H1 (cell line): ENCODE measurements around the gene SERPING1. TPM values are rescaled to one million over a fixed set of nuclear protein-coding genes. Genes with fewer than 3 reads are reported as not detected.

Source experiments
- CTCF ChIA-PET: fragments of 300-600 bp; sonication (Branson Sonifier 250); formaldehyde crosslinking; loops from one replicate; lab custom pipeline; 2021; ENCODE audit not compliant: partially characterized antibody; lab: Charles Lee
- POLR2A ChIA-PET: fragments of 300-600 bp; sonication (Branson Sonifier 250); formaldehyde crosslinking; loops from one replicate; lab custom pipeline; 2021; ENCODE audit warnings: inconsistent platforms; ENCODE audit not compliant: partially characterized antibody; lab: Charles Lee
- DNase-seq, 2 experiments: peaks; one replicate each; pipeline versions ENCODE4 v3.0.0 to v3.0.0-alpha.2; 2010 to 2022; ENCODE audit warnings: low spot score in 2 of 2, low read depth in 1 of 2, mixed read lengths in 1 of 2
- FAIRE-seq: peaks from 2 replicates; lab custom pipeline; 2011; peaks lifted over from hg19 to GRCh38; lab: Jason Lieb, UNC
- H2AFZ ChIP-seq: 2 replicates; pipeline ENCODE4 v1.8.1; 2012; ENCODE audit warnings: low read length, inconsistent platforms
- H2AK5ac ChIP-seq: 2 replicates; pipeline ENCODE4 v1.6.1; 2013; ENCODE audit warnings: low read depth, low read length
- H2BK120ac ChIP-seq: replicated peaks from 2 replicates; pipeline ENCODE3; 2013; ENCODE audit warnings: low read depth, low read length, inconsistent platforms
- H2BK12ac ChIP-seq: 2 replicates; pipeline ENCODE4 v1.6.1; 2013; ENCODE audit warnings: low read depth, low read length
- H2BK15ac ChIP-seq: 2 replicates; pipeline ENCODE4 v1.6.1; 2013; ENCODE audit warnings: low read length
- H2BK20ac ChIP-seq: 2 replicates; pipeline ENCODE4 v1.6.1; 2013; ENCODE audit warnings: low read length
- H2BK5ac ChIP-seq: 2 replicates; pipeline ENCODE4 v1.6.1; 2013; ENCODE audit warnings: low read depth, low read length
- H3K14ac ChIP-seq: 2 replicates; pipeline ENCODE4 v1.6.1; 2013; ENCODE audit warnings: inconsistent platforms; ENCODE audit not compliant: insufficient read length
- H3K18ac ChIP-seq: 2 replicates; pipeline ENCODE4 v1.6.1; 2013; ENCODE audit warnings: low read length; ENCODE audit errors: extremely low read depth
- H3K23ac ChIP-seq: 2 replicates; pipeline ENCODE4 v1.6.1; 2013; ENCODE audit warnings: inconsistent platforms; ENCODE audit not compliant: insufficient read length
- H3K23me2 ChIP-seq: 2 replicates; pipeline ENCODE4 v1.6.1; 2013; ENCODE audit warnings: low read depth, low read length
- H3K27ac ChIP-seq: 2 replicates; pipeline ENCODE4 v1.6.1; 2011; ENCODE audit warnings: low read depth, low read length, inconsistent platforms
- H3K27me3 ChIP-seq, 4 experiments: replicated peaks in 1 of 4; 1 replicate in 1 of 4; 2 replicates in 3 of 4; pipeline versions ENCODE4 v1.6.1 to v1.8.1; 2011 to 2013; ENCODE audit warnings: low read length in 3 of 4, mild to moderate bottlenecking in 3 of 4, inconsistent platforms in 2 of 4, mixed read lengths in 2 of 4, moderate library complexity in 1 of 4; ENCODE audit not compliant: control insufficient read depth in 3 of 4, insufficient read depth in 3 of 4; ENCODE audit errors: extremely low read depth in 1 of 4
- H3K36me3 ChIP-seq, 4 experiments: 2 replicates each; pipeline versions ENCODE4 v1.6.1 to v1.8.1; 2011 to 2013; ENCODE audit warnings: mild to moderate bottlenecking in 4 of 4, low read length in 3 of 4, moderate library complexity in 2 of 4, control low read depth in 1 of 4, inconsistent platforms in 1 of 4; ENCODE audit not compliant: insufficient read depth in 4 of 4, control insufficient read depth in 2 of 4
- H3K4ac ChIP-seq: replicated peaks from 2 replicates; pipeline ENCODE3; 2013; ENCODE audit warnings: low read length, low read depth, mixed read lengths, inconsistent platforms; ENCODE audit not compliant: insufficient read length
- H3K4me1 ChIP-seq, 4 experiments: replicated peaks in 1 of 4; 1 replicate in 1 of 4; 2 replicates in 3 of 4; pipeline versions ENCODE4 v1.6.1 to v1.8.1; 2011 to 2013; ENCODE audit warnings: low read length in 3 of 4, inconsistent platforms in 2 of 4, mixed read lengths in 1 of 4; ENCODE audit not compliant: insufficient read depth in 4 of 4, control insufficient read depth in 3 of 4
- H3K4me2 ChIP-seq, 2 experiments: 2 replicates each; pipeline versions ENCODE4 v1.6.1 to v1.8.1; 2011 to 2013; ENCODE audit warnings: low read depth in 2 of 2, low read length in 2 of 2, control low read depth in 1 of 2, inconsistent platforms in 1 of 2, mild to moderate bottlenecking in 1 of 2; ENCODE audit not compliant: insufficient read depth in 1 of 2
- H3K4me3 ChIP-seq, 4 experiments: fragments of 200-600, 300-600 bp in 1 of 4; sonication (generic), shearing (Covaris generic), sonication (Bioruptor Twin) in 1 of 4; 2 replicates each; pipeline versions ENCODE4 v1.5.1 to v1.8.1; 2011 to 2016; ENCODE audit warnings: low read length in 4 of 4, low read depth in 3 of 4, control low read depth in 2 of 4, inconsistent platforms in 2 of 4, mild to moderate bottlenecking in 2 of 4, mixed read lengths in 1 of 4, moderate library complexity in 1 of 4; ENCODE audit not compliant: insufficient read depth in 2 of 4; ENCODE audit errors: extremely low read depth in 1 of 4
- H3K56ac ChIP-seq: replicated peaks from 2 replicates; pipeline ENCODE3; 2013; ENCODE audit warnings: low read depth, mild to moderate bottlenecking, mixed read lengths, low read length, inconsistent platforms; ENCODE audit not compliant: insufficient read length
- H3K79me1 ChIP-seq: 2 replicates; pipeline ENCODE4 v1.6.1; 2013; ENCODE audit warnings: low read depth, low read length, control low read depth
- H3K79me2 ChIP-seq, 2 experiments: 2 replicates each; pipeline versions ENCODE4 v1.6.1 to v1.8.1; 2012 to 2013; ENCODE audit warnings: low read length in 2 of 2, mild to moderate bottlenecking in 2 of 2, inconsistent platforms in 1 of 2; ENCODE audit not compliant: insufficient read depth in 2 of 2, control insufficient read depth in 1 of 2
- H3K9ac ChIP-seq, 4 experiments: replicated peaks in 1 of 4; 1 replicate in 1 of 4; 2 replicates in 3 of 4; pipeline versions ENCODE4 v1.6.1 to v1.8.1; 2011 to 2013; ENCODE audit warnings: low read depth in 3 of 4, low read length in 3 of 4, control low read depth in 2 of 4, mild to moderate bottlenecking in 2 of 4, moderate library complexity in 2 of 4, inconsistent platforms in 1 of 4; ENCODE audit errors: extremely low read depth in 1 of 4
- H3K9me3 ChIP-seq, 2 experiments: 2 replicates each; pipeline versions ENCODE4 v1.6.1 to v1.8.1; 2012 to 2013; ENCODE audit warnings: mild to moderate bottlenecking in 2 of 2, moderate library complexity in 2 of 2, control low read depth in 1 of 2, inconsistent platforms in 1 of 2, low read depth in 1 of 2, low read length in 1 of 2, mixed read lengths in 1 of 2; ENCODE audit not compliant: insufficient read depth in 2 of 2
- H4K20me1 ChIP-seq, 2 experiments: replicated peaks in 1 of 2; 2 replicates each; pipeline versions ENCODE3 to v1.8.1; 2011 to 2013; ENCODE audit warnings: inconsistent platforms in 2 of 2, low read length in 2 of 2, mild to moderate bottlenecking in 1 of 2; ENCODE audit not compliant: insufficient read depth in 2 of 2, control insufficient read depth in 1 of 2
- H4K5ac ChIP-seq: 2 replicates; pipeline ENCODE4 v1.6.1; 2013; ENCODE audit warnings: low read length, low read depth, mixed read lengths, inconsistent platforms; ENCODE audit not compliant: insufficient read length
- H4K8ac ChIP-seq: 2 replicates; pipeline ENCODE4 v1.8.0; 2013; ENCODE audit warnings: mild to moderate bottlenecking, moderate library complexity, low read length, inconsistent platforms; ENCODE audit not compliant: insufficient read depth; ENCODE audit errors: extremely low read depth
- H4K91ac ChIP-seq: replicated peaks from 2 replicates; pipeline ENCODE3; 2013; ENCODE audit warnings: low read length, mixed read lengths, inconsistent platforms; ENCODE audit not compliant: insufficient read length
- BRCA1 ChIP-seq: IDR thresholded peaks from 2 replicates; pipeline ENCODE4 v1.6.1; 2012; ENCODE audit warnings: low read depth, low read length, improper control_type of control experiment
- E2F6 ChIP-seq: IDR thresholded peaks from 2 replicates; pipeline ENCODE4 v1.6.1; 2012; ENCODE audit warnings: inconsistent platforms
- EP300 ChIP-seq, 2 experiments: IDR thresholded peaks; 1 replicate in 1 of 2; 2 replicates in 1 of 2; pipeline ENCODE4 v1.6.1; 2011 to 2012; ENCODE audit warnings: low read depth in 2 of 2, low read length in 2 of 2, mild to moderate bottlenecking in 2 of 2, borderline replicate concordance in 1 of 2, inconsistent platforms in 1 of 2, moderate library complexity in 1 of 2
- HDAC2 ChIP-seq, 2 experiments: fragments of 300-600 bp in 1 of 2; sonication (generic) in 1 of 2; IDR thresholded peaks; 2 replicates each; pipeline ENCODE4 v1.6.1; 2011 to 2012; ENCODE audit warnings: low read depth in 2 of 2, low read length in 2 of 2, mild to moderate bottlenecking in 2 of 2, moderate library complexity in 2 of 2, borderline replicate concordance in 1 of 2, inconsistent platforms in 1 of 2
- KDM1A ChIP-seq: fragments of 200-600, 300-600 bp; sonication (generic); IDR thresholded peaks from 2 replicates; pipeline ENCODE4 v1.7.1; 2016; ENCODE audit warnings: mild to moderate bottlenecking, low read length, borderline replicate concordance
- POLR2A ChIP-seq, 2 experiments: IDR thresholded peaks; 1 replicate in 1 of 2; 2 replicates in 1 of 2; pipeline ENCODE4 v1.6.1; 2011; ENCODE audit warnings: low read depth in 2 of 2, low read length in 2 of 2, mild to moderate bottlenecking in 2 of 2; ENCODE audit errors: control extremely low read depth in 1 of 2
- POLR2AphosphoS5 ChIP-seq: IDR thresholded peaks from 2 replicates; pipeline ENCODE4 v1.6.1; 2011; ENCODE audit warnings: low read depth, low read length
- SIN3A ChIP-seq, 2 experiments: IDR thresholded peaks in 1 of 2; conservative IDR thresholded peaks in 1 of 2; 2 replicates each; pipeline ENCODE4 v1.6.1; 2011 to 2012; ENCODE audit warnings: low read length in 2 of 2, improper control_type of control experiment in 1 of 2, low read depth in 1 of 2, mild to moderate bottlenecking in 1 of 2
- WGBS, 2 experiments: shearing (Covaris generic) in 1 of 2; methylation state at CpG; one replicate each; pipeline versions ENCODE4 v1.1.6 to v1.1.7; 2013 to 2015; ENCODE audit warnings: low lambda C conversion rate in 2 of 2, mixed read lengths in 2 of 2, inconsistent platforms in 1 of 2, low coverage in 1 of 2, missing lambda C conversion rate in 1 of 2; ENCODE audit not compliant: insufficient replicate concordance in 2 of 2, insufficient coverage in 1 of 2, insufficient read length in 1 of 2; ENCODE audit errors: extremely low coverage in 1 of 2, missing lambda C conversion rate in 1 of 2; 5-methylcytosine and 5-hydroxymethylcytosine counted together
- polyA plus RNA-seq, 7 experiments: library from polyadenylated mRNA; depleted of rRNA in 3 of 7; stranded (reverse) in 5 of 7; unstranded in 2 of 7; fragments of >200 nt in 5 of 7; fragments of 200-250 nt in 2 of 7; gene quantifications; 1 replicate in 5 of 7; 2 replicates in 1 of 7; 4 replicates in 1 of 7; pipeline versions ENCODE4 v1.2.1 to v1.2.3, GENCODE V29; 2011 to 2013; ENCODE audit warnings: missing spikeins in 2 of 7, mixed read lengths in 2 of 7
- total RNA-seq: library from RNA; stranded (reverse); fragmentation: NEBNext Ultra II Directional; extraction: Animal tissue kit (Norgen Biotek cat#: 25700); gene quantifications from 2 replicates; pipeline ENCODE4 v1.2.1, GENCODE V29; 2021
- TF ChIP-seq, protein P1 (sequence below): IDR thresholded peaks from 2 replicates; pipeline ENCODE4 v1.6.1; 2011; ENCODE audit warnings: low read length, improper control_type of control experiment

Gene SERPING1
- total and polyA plus RNA-seq, 2 of the 8 experiments (the other 6 are each of a cell fraction or from before 2014, with no cell fraction given), result 50.9 to 54.8 TPM

DNA sequence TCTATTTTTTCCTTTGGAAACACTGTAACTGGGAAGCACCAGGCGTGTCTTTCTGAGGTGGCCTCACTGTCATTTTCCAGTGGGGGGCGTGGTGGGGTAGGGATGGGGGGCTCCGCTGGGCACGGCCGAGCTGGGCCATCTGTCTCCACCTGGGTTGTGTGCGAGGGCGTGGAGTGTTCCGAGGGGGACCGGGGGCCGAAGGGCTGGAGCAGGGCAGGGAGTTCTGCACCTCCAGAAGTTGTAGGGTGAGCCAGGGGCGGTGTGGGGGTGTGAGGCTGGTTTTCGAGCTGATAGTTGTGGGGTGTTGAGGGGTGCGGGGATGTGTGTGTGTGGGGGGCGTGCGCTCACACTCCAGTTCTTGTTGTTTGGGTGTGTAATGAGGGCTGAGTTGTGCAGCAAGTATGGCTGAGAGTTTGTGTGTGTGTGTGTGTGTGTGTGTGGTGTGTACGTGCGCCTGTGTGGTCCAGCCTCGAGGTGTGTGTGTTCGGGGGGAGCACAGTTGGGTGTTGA, 41.4 kb downstream of the SERPING1 start:
- CTCF ChIA-PET, result interaction anchor here (0.5 to 14.3 kb wide), 14 partner anchors 10 to 178 kb away, joined by 4 to 357 read pairs (median 14); partner anchors contain the start of genes RTN4RL2, SERPING1, UBE2L6 and YPEL4
- peak overlapping the region; percentile 95 for H4K5ac ChIP-seq
- H4K20me1 ChIP-seq, result peaks cover 15 to 27% of the 10 kb centered on the region in 2 experiments
- H3K9ac ChIP-seq, result peak overlapping the region; percentile 97 to 100 (median 99)
- no peak for FAIRE-seq
- peak overlapping the region; percentile 90; the same call in 1 of the 2 replicates for H2BK15ac ChIP-seq
- H3K4me3 ChIP-seq, result peak overlapping the region; percentile 94 to 100 (median 98)
- H2BK5ac ChIP-seq, result peak overlapping the region; percentile 100
- no peaks in the 10 kb centered on the region; a peak in 1 of 7 replicates for H3K27me3 ChIP-seq
- H2BK12ac ChIP-seq, result peak overlapping the region; percentile 99; the same call in 1 of the 2 replicates
- no peak for DNase-seq
- no peak overlapping the region for H2AFZ ChIP-seq
- H2BK120ac ChIP-seq, result peak overlapping the region; percentile 71
- peak overlapping the region; percentile 96 for H3K4ac ChIP-seq
- H3K4me2 ChIP-seq, result peak overlapping the region; percentile 68 to 94
- 2% methylated on average over 17 of the region's 19 CpGs; no CpG with 5 or more reads in 1 of the 2 experiments for WGBS, 2 experiments
- peak overlapping the region; percentile 99 for H2AK5ac ChIP-seq
- peaks cover 11 to 31% (median 22%) of the 10 kb centered on the region in 4 experiments for H3K4me1 ChIP-seq
- peak overlapping the region; percentile 43 for H3K14ac ChIP-seq
- H3K79me1 ChIP-seq, result peaks cover 10% of the 10 kb centered on the region; the same call in 1 of the 2 replicates
- H3K23me2 ChIP-seq, result peaks cover 17% of the 10 kb centered on the region
- no peaks in the 10 kb centered on the region for H3K9me3 ChIP-seq
- POLR2A ChIA-PET, result interaction anchor here (0.7 to 29.6 kb wide), 40 partner anchors 7 to 924 kb away, joined by 3 to 1546 read pairs (median 7); partner anchors contain the start of genes CLP1, MED19, RTN4RL2 and SELENOH
- peaks cover 9 to 29% (median 13%) of the 10 kb centered on the region in 4 experiments; a peak in 6 of 8 replicates for H3K36me3 ChIP-seq
- peak overlapping the region; percentile 95 for H3K56ac ChIP-seq
- no peak overlapping the region for H3K23ac ChIP-seq
- H2BK20ac ChIP-seq, result peak overlapping the region; percentile 8; the same call in 1 of the 2 replicates
- peak overlapping the region; percentile 99 for H4K91ac ChIP-seq
- peak overlapping the region; percentile 92; the same call in 1 of the 2 replicates for H4K8ac ChIP-seq
- H3K18ac ChIP-seq, result peak overlapping the region; percentile 100
- peak overlapping the region; percentile 98 for H3K27ac ChIP-seq
- H3K79me2 ChIP-seq, result peaks cover 0 to 38% of the 10 kb centered on the region in 2 experiments; a peak in 2 of 4 replicates
- TF ChIP-seq POLR2A (IDR thresholded peaks at IDR 0.05; ENCODE audit: control extremely low read depth in 1 of 2, low read depth in 2 of 2, low read length in 2 of 2) (peak in 1 of 2 experiments; percentile 56; a peak in 1 of 3 replicates), POLR2AphosphoS5 (peak; percentile 98), EP300 (IDR thresholded peaks at IDR 0.05; ENCODE audit: borderline replicate concordance in 1 of 2, low read depth in 2 of 2, low read length in 2 of 2) (no peak), E2F6 (no peak), KDM1A (no peak), BRCA1 (no peak), HDAC2 (IDR thresholded peaks at IDR 0.05; ENCODE audit: borderline replicate concordance in 1 of 2, low read depth in 2 of 2, low read length in 2 of 2) (peak in 1 of 2 experiments; percentile 5; a peak in 1 of 4 replicates), SIN3A (conservative IDR thresholded peaks at IDR 0.05 in 1 of 2, IDR thresholded peaks at IDR 0.05 in 1 of 2; ENCODE audit: low read depth in 1 of 2, low read length in 2 of 2) (peak in 1 of 2 experiments; percentile 79; a peak in 1 of 4 replicates)
- TF ChIP-seq, protein P1, sequence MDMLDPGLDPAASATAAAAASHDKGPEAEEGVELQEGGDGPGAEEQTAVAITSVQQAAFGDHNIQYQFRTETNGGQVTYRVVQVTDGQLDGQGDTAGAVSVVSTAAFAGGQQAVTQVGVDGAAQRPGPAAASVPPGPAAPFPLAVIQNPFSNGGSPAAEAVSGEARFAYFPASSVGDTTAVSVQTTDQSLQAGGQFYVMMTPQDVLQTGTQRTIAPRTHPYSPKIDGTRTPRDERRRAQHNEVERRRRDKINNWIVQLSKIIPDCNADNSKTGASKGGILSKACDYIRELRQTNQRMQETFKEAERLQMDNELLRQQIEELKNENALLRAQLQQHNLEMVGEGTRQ, result no peak
